Ishikawa (cell line): ENCODE measurements around the gene DIP2C.

Experiments
- EGR1 ChIP-seq: IDR thresholded peaks from 2 replicates; pipeline ENCODE4 v1.6.1; 2012
- EP300 ChIP-seq: IDR thresholded peaks from 2 replicates; pipeline ENCODE4 v1.6.1; 2012; ENCODE audit warnings: borderline replicate concordance
- FOXM1 ChIP-seq: IDR thresholded peaks from 2 replicates; pipeline ENCODE4 v1.6.1; 2012; ENCODE audit warnings: low read depth, borderline replicate concordance
- RAD21 ChIP-seq: IDR thresholded peaks from 2 replicates; pipeline ENCODE4 v1.6.1; 2012; ENCODE audit warnings: low read depth
- YY1 ChIP-seq: IDR thresholded peaks from 2 replicates; pipeline ENCODE4 v1.6.1; 2012; ENCODE audit warnings: low read depth
- TF ChIP-seq, protein P1 (sequence below): IDR thresholded peaks from 2 replicates; pipeline ENCODE4 v1.6.1; 2012
- TF ChIP-seq, protein P2 (sequence below): IDR thresholded peaks from 2 replicates; pipeline ENCODE4 v1.6.1; 2012
- TF ChIP-seq, protein P3 (sequence below): IDR thresholded peaks from 2 replicates; pipeline ENCODE4 v1.6.1; 2012; ENCODE audit warnings: low read depth, mild to moderate bottlenecking

DNA sequence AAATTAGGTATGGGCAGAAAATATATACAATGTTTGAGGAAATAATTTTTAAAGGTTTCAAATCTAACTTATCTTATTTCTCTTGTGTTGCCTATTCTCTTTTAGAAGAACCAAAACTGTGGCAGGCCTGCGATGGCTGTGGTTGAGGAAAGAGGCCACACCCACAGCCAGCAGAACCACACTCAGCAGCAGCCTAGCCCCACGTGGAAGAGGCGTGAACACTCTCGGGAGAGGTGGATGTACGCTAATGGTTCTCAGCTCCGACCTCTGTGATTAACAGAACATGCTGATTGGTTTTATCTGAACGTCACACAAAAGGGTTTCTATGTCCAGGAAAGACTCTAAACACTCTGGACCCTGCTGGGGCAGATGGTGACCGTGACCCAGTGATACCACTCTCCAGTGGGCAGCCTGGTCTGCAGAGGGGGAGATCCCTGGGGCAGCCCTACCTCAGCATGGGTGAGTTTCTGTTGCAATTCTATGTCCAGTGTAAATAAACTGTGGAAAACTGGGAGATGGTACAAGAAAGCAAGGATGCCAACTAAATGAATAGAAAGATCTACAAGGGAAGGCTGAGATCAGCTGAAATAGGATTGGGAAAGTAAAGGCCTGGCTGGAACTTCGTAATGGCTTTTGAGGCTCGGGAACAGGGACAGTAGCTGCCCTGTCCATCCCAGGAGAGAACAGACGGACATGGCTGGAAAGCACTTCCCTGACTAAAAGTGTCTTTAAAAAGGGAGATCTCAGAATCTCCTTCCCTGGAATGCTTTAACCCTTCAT is 26.6 kb downstream of the DIP2C start:
- TF ChIP-seq, protein P1, sequence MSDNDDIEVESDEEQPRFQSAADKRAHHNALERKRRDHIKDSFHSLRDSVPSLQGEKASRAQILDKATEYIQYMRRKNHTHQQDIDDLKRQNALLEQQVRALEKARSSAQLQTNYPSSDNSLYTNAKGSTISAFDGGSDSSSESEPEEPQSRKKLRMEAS: no peak
- TF ChIP-seq, protein P2, sequence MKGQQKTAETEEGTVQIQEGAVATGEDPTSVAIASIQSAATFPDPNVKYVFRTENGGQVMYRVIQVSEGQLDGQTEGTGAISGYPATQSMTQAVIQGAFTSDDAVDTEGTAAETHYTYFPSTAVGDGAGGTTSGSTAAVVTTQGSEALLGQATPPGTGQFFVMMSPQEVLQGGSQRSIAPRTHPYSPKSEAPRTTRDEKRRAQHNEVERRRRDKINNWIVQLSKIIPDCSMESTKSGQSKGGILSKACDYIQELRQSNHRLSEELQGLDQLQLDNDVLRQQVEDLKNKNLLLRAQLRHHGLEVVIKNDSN: no peak
- no peak for TF ChIP-seq RAD21
- no peak for TF ChIP-seq FOXM1
- TF ChIP-seq EP300: no peak
- TF ChIP-seq YY1: no peak
- TF ChIP-seq, protein P3, sequence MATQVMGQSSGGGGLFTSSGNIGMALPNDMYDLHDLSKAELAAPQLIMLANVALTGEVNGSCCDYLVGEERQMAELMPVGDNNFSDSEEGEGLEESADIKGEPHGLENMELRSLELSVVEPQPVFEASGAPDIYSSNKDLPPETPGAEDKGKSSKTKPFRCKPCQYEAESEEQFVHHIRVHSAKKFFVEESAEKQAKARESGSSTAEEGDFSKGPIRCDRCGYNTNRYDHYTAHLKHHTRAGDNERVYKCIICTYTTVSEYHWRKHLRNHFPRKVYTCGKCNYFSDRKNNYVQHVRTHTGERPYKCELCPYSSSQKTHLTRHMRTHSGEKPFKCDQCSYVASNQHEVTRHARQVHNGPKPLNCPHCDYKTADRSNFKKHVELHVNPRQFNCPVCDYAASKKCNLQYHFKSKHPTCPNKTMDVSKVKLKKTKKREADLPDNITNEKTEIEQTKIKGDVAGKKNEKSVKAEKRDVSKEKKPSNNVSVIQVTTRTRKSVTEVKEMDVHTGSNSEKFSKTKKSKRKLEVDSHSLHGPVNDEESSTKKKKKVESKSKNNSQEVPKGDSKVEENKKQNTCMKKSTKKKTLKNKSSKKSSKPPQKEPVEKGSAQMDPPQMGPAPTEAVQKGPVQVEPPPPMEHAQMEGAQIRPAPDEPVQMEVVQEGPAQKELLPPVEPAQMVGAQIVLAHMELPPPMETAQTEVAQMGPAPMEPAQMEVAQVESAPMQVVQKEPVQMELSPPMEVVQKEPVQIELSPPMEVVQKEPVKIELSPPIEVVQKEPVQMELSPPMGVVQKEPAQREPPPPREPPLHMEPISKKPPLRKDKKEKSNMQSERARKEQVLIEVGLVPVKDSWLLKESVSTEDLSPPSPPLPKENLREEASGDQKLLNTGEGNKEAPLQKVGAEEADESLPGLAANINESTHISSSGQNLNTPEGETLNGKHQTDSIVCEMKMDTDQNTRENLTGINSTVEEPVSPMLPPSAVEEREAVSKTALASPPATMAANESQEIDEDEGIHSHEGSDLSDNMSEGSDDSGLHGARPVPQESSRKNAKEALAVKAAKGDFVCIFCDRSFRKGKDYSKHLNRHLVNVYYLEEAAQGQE: no peak
- no peak for TF ChIP-seq EGR1
